GM13976 (cell line): ENCODE data around the gene EIF1AD.

Source experiments
- DNase-seq: peaks from one replicate; pipeline ENCODE4 v3.0.0; 2012; ENCODE audit warnings: low spot score
- CTCF ChIP-seq: IDR thresholded peaks from 2 replicates; pipeline ENCODE4 v1.5.1; 2012; ENCODE audit warnings: borderline replicate concordance, mild to moderate bottlenecking; ENCODE audit not compliant: insufficient read depth; ENCODE audit errors: extremely low read depth, missing control alignments, control extremely low read depth
- in situ Hi-C: fragments of 300-500 bp; cut with MboI; formaldehyde crosslinking; loops from one replicate; pipeline ENCODE4 v1.12.0; 2022; ENCODE audit warnings: low sequenced_read_pairs, mixed read lengths, inconsistent platforms; ENCODE audit not compliant: unreplicated experiment

The EIF1AD gene

GRCh38 chr11:65972116-65972515, 29.8 kb downstream of the EIF1AD start:
- in situ Hi-C loops = no loop called here
- TF ChIP-seq CTCF = no peak
- DNase-seq = no peak

- in situ Hi-C loops = no loop called here
- TF ChIP-seq CTCF = no peak
- no peak for DNase-seq
Measured at GRCh38 chr11:65968600-65969482, 33.1 kb downstream of the EIF1AD start.

GRCh38 chr11:65967329-65967934, 34.5 kb downstream of the EIF1AD start:
- TF ChIP-seq CTCF = no peak
- in situ Hi-C loops = no loop called here
- no peak for DNase-seq

- in situ Hi-C loops = no loop called here
- no peak for DNase-seq
- no peak for TF ChIP-seq CTCF
Measured at GRCh38 chr11:65965986-65966762, 35.8 kb downstream of the EIF1AD start.

GRCh38 chr11:65964906-65965305, 37.1 kb downstream of the EIF1AD start:
- in situ Hi-C loops = no loop called here
- no peak for DNase-seq
- no peak for TF ChIP-seq CTCF

GRCh38 chr11:65962141-65962564, 39.8 kb downstream of the EIF1AD start:
- no peak for TF ChIP-seq CTCF
- no peak for DNase-seq
- in situ Hi-C loops = no loop called here
